ENCODE data around the gene CATSPERD. TPM values are rescaled to one million over a fixed set of nuclear protein-coding genes. Genes with fewer than 3 reads are reported as not detected.

Gene CATSPERD
- not detected in 2 replicates for total RNA-seq

GRCh38 chr19:5719961-5720790, at the start of gene CATSPERD, which contains the start of gene LONP1:
CATSPERD (plus strand) TSS chr19:5720637; CDS start chr19:5720738, 101 bp downstream.
LONP1 (minus strand) TSS chr19:5720146; CDS start chr19:5720132, 14 bp downstream.

GRCh38 chr19:5680437-5681368, 39.7 kb upstream of the CATSPERD start, which contains the start of the genes HSD11B1L and MICOS13:
HSD11B1L (plus strand) TSS chr19:5681027; CDS start chr19:5684833, 3,806 bp downstream.
MICOS13 (minus strand) TSS chr19:5680516; CDS start chr19:5680486, 30 bp downstream.

GRCh38 chr19:5690125-5690954, 30.1 kb upstream of the CATSPERD start, which contains the start of gene RPL36:
RPL36 (plus strand) TSS chr19:5690295; CDS start chr19:5690508, 213 bp downstream.

GRCh38 chr19:5784581-5785147, 64.2 kb downstream of the CATSPERD start, which contains the start of gene PRR22:
PRR22 (minus strand) TSS chr19:5784746; CDS start chr19:5784660, 86 bp downstream.

GRCh38 chr19:5790559-5791520, 70.4 kb downstream of the CATSPERD start, which contains the start of gene DUS3L:
DUS3L (minus strand) TSS chr19:5791163; CDS start chr19:5791141, 22 bp downstream.

GRCh38 chr19:5804516-5805461, 84.4 kb downstream of the CATSPERD start, which contains the start of gene NRTN:
NRTN (plus strand) TSS chr19:5805067; CDS start chr19:5824166, 19,099 bp downstream.

Other genes with a start within 250 kb of the CATSPERD start
- 0.18 TPM in 1 of 2 replicates, not detected in the other for gene TINCR, start 152.7 kb upstream of the CATSPERD start, total RNA-seq
- gene SAFB2, start 97.9 kb upstream of the CATSPERD start, total RNA-seq = 7.5 and 8.9 TPM in 2 replicates
- gene SAFB, start 97.6 kb upstream of the CATSPERD start, total RNA-seq = 21.8 and 29.1 TPM in 2 replicates
- gene MICOS13, start 40.1 kb upstream of the CATSPERD start, total RNA-seq = 48.7 and 82.5 TPM in 2 replicates
- 8.9 TPM in 2 replicates for gene HSD11B1L, start 39.6 kb upstream of the CATSPERD start, total RNA-seq
- 1,066 and 1,245 TPM in 2 replicates for gene RPL36, start 30.3 kb upstream of the CATSPERD start, total RNA-seq
- gene LONP1, start 491 bp upstream of the CATSPERD start, total RNA-seq = 95.3 and 148 TPM in 2 replicates
- not detected in 2 replicates for gene PRR22, start 64.1 kb downstream of the CATSPERD start, total RNA-seq
- 23.1 and 31.7 TPM in 2 replicates for gene DUS3L, start 70.5 kb downstream of the CATSPERD start, total RNA-seq
- 0.86 TPM in 1 of 2 replicates, not detected in the other for gene NRTN, start 84.4 kb downstream of the CATSPERD start, total RNA-seq
- gene FUT6, start 119.1 kb downstream of the CATSPERD start, total RNA-seq = not detected in 2 replicates
- gene FUT3, start 130.8 kb downstream of the CATSPERD start, total RNA-seq = not detected in 2 replicates
- gene FUT5, start 149.9 kb downstream of the CATSPERD start, total RNA-seq = not detected in 2 replicates
- gene NDUFA11, start 183.2 kb downstream of the CATSPERD start, total RNA-seq = 330 and 348 TPM in 2 replicates
- 1.4 and 2.9 TPM in 2 replicates for gene VMAC, start 184.2 kb downstream of the CATSPERD start, total RNA-seq
- 0.58 and 0.71 TPM in 2 replicates for gene CAPS, start 193.6 kb downstream of the CATSPERD start, total RNA-seq